Natural killer cell (primary cell): ENCODE data around the gene OXSR1. TPM values are rescaled to one million over a fixed set of nuclear protein-coding genes. Genes with fewer than 3 reads are reported as not detected.

Experiments used
- ATAC-seq, 3 donors: fragments of 150-1000 bp in 2 of 3; fragments of 200-7000 bp in 1 of 3; cut with Tn5 transposase; 1 replicate in 1 of 3; 2 replicates in 2 of 3; pipeline ENCODE4 v1.10.0; 2021; ENCODE audit warnings: mild to moderate bottlenecking in 2 of 3, moderate library complexity in 2 of 3
- DNase-seq, 2 donors: peaks; one replicate each; pipeline versions ENCODE4 v3.0.0 to v3.0.0-alpha.2; 2013 to 2021; ENCODE audit warnings: mixed read lengths in 1 of 2
- H3K27ac ChIP-seq: one replicate; pipeline ENCODE4 v1.5.1; 2013; ENCODE audit warnings: mild to moderate bottlenecking, low read length
- H3K27me3 ChIP-seq: one replicate; pipeline ENCODE4 v1.6.1; 2013; ENCODE audit warnings: low read length; ENCODE audit not compliant: control insufficient read depth, insufficient read depth
- H3K36me3 ChIP-seq: one replicate; pipeline ENCODE4 v1.6.1; 2013; ENCODE audit warnings: low read length; ENCODE audit not compliant: control insufficient read depth, insufficient read depth
- H3K4me1 ChIP-seq: one replicate; pipeline ENCODE4 v1.6.1; 2013; ENCODE audit warnings: low read length; ENCODE audit not compliant: control insufficient read depth, insufficient read depth
- H3K4me3 ChIP-seq: one replicate; pipeline ENCODE4 v1.5.1; 2013; ENCODE audit warnings: low read length
- H3K9me3 ChIP-seq: one replicate; pipeline ENCODE4 v1.6.1; 2013; ENCODE audit warnings: low read length; ENCODE audit not compliant: control insufficient read depth, insufficient read depth
- H3K27ac Mint-ChIP-seq, 2 donors: one replicate each; pipeline ENCODE4 v1.8.0; 2022; ENCODE audit warnings: mild to moderate bottlenecking in 2 of 2, mixed read lengths in 2 of 2, moderate library complexity in 1 of 2
- H3K27me3 Mint-ChIP-seq, 2 donors: one replicate each; pipeline ENCODE4 v1.8.0; 2022; ENCODE audit warnings: low read depth in 2 of 2, mixed read lengths in 2 of 2
- H3K36me3 Mint-ChIP-seq: one replicate; pipeline ENCODE4 v1.8.0; 2022; ENCODE audit warnings: mixed read lengths
- H3K4me1 Mint-ChIP-seq, 2 donors: one replicate each; pipeline ENCODE4 v1.8.0; 2022; ENCODE audit warnings: mixed read lengths in 2 of 2
- H3K4me3 Mint-ChIP-seq: one replicate; pipeline ENCODE4 v1.8.0; 2022; ENCODE audit warnings: mild to moderate bottlenecking, moderate library complexity, mixed read lengths
- H3K9me3 Mint-ChIP-seq, 2 donors: one replicate each; pipeline ENCODE4 v1.8.0; 2022; ENCODE audit warnings: mixed read lengths in 2 of 2
- WGBS: methylation state at CpG from one replicate; pipeline ENCODE4 v1.1.7; 2013; ENCODE audit warnings: missing lambda C conversion rate; ENCODE audit not compliant: insufficient coverage; 5-methylcytosine and 5-hydroxymethylcytosine counted together
- intact Hi-C: fragments of 100-400 bp; cut with micrococcal nuclease; formaldehyde crosslinking; loops from one replicate; pipeline ENCODE4 v1.14.2; 2022
- total RNA-seq, 4 donors: library from RNA; stranded (reverse); fragments of 120-200 nt in 1 of 4; gene quantifications; one replicate each; pipeline versions ENCODE4 v1.2.3 to v1.2.4, GENCODE V29; 2013 to 2022
- TF ChIP-seq, protein P1 (sequence below): fragments of 200-600 bp; IDR thresholded peaks from one replicate; pipeline ENCODE4 v1.8.0; 2022; ENCODE audit warnings: antibody characterized with exemption

The OXSR1 gene
- total RNA-seq, 3 donors from 2014 or later (not counting 1 experiment from before 2014, with no cell fraction given): 37.2 to 46.1 (median 44.0) TPM

DNA sequence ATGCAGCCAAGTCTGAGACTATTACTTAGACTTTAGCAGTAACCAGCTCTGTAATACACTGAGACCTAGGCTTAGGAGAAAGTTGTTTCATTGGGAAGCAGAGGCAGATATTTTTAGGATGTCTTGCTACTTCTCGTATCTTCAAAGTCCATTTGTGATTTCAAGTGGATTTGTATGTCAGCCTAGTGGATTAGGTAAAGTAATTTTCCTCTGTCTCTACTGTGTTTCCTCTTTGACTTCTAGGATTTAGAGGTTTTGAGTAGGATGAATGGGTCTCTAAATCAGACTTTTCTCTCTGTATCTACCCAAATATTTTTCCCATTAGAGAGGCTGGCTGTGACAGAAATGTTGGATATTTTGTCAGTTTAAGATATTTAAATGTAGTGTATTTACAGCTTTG is 46.8 kb downstream of the OXSR1 start:
- intact Hi-C loops: no loop called here
- H3K4me3 Mint-ChIP-seq: no peak overlapping the region
- H3K27me3 Mint-ChIP-seq: no peaks in the 10 kb centered on the region
- DNase-seq (no peak), ATAC-seq (no peak)
- H3K36me3 ChIP-seq: peaks cover 4% of the 10 kb centered on the region
- no peak overlapping the region for H3K4me3 ChIP-seq
- H3K9me3 Mint-ChIP-seq: no peaks in the 10 kb centered on the region
- no peaks in the 10 kb centered on the region for H3K9me3 ChIP-seq
- H3K4me1 ChIP-seq: peaks cover 4% of the 10 kb centered on the region
- H3K27ac Mint-ChIP-seq: no peak overlapping the region
- H3K36me3 Mint-ChIP-seq: no peaks in the 10 kb centered on the region
- WGBS: 100% methylated on average over 1 of the region's 1 CpG
- H3K4me1 Mint-ChIP-seq: peaks cover 57% of the 10 kb centered on the region in 2 donors
- no peak overlapping the region for H3K27ac ChIP-seq
- TF ChIP-seq, protein P1, sequence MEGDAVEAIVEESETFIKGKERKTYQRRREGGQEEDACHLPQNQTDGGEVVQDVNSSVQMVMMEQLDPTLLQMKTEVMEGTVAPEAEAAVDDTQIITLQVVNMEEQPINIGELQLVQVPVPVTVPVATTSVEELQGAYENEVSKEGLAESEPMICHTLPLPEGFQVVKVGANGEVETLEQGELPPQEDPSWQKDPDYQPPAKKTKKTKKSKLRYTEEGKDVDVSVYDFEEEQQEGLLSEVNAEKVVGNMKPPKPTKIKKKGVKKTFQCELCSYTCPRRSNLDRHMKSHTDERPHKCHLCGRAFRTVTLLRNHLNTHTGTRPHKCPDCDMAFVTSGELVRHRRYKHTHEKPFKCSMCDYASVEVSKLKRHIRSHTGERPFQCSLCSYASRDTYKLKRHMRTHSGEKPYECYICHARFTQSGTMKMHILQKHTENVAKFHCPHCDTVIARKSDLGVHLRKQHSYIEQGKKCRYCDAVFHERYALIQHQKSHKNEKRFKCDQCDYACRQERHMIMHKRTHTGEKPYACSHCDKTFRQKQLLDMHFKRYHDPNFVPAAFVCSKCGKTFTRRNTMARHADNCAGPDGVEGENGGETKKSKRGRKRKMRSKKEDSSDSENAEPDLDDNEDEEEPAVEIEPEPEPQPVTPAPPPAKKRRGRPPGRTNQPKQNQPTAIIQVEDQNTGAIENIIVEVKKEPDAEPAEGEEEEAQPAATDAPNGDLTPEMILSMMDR: no peak
- H3K27me3 ChIP-seq: no peaks in the 10 kb centered on the region

DNA sequence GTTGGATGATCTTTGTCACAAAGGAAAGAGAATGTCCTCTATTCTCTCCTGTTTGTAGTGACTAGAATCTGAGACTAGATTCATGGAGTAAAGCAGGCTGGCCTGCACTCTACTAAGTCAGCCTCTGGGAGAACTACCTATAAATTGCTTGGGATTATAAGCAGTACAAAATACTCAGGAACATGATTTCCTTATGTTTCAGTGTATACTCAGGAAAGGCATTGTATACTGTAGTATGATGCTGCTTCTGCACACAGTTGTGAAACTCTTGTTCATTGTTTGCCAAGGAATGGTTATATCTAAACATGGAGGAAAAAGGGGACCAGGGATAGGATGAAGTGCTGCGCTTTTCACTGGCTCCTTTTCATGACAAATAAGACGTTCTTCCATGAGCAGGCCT is 49.2 kb downstream of the OXSR1 start:
- DNase-seq: no peak
- TF ChIP-seq, protein P1: no peak
- Mint-ChIP-seq H3K4me3 (no peak overlapping the region), H3K27ac (no peak overlapping the region), H3K4me1 (peaks cover 42 to 43% of the 10 kb centered on the region in 2 donors), H3K36me3 (peaks cover 7% of the 10 kb centered on the region), H3K27me3 (no peaks in the 10 kb centered on the region), H3K9me3 (no peaks in the 10 kb centered on the region)
- Histone ChIP-seq H3K36me3 (peaks cover 4% of the 10 kb centered on the region), H3K27me3 (no peaks in the 10 kb centered on the region), H3K4me1 (peaks cover 4% of the 10 kb centered on the region), H3K27ac (no peak overlapping the region), H3K9me3 (no peaks in the 10 kb centered on the region), H3K4me3 (no peak overlapping the region)
- intact Hi-C loops: no loop called here
- ATAC-seq: no peak
- WGBS: no CpG with 5 or more reads among the region's 2 CpGs

DNA sequence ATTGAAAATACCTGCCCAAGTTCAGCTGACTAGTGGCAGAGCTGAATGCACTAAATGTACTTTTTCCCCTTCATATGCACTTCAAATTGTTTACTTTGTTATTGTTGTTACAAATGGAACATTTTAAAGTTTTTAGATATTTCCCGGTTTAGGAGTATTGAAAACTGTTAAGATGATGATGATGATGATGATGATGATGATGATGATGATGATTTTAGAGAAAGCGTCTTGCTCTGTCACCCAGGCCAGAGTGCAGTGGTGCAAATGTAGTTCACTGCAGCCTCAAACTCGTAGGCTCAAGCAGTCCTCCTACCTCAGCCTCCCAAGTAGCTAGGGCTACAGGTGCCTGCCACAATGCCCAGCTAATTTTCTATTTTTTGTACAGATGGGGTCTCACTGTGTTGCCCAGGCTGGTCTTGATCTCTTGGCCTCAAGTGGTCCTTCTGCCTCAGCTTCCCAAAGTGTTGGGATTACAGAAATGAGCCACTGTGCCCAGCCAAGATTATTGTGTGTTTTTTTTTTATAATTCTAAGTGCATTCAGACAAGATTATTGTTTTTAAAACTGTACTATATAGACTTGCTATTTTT is 54.4 kb downstream of the OXSR1 start:
- Mint-ChIP-seq H3K36me3 (peaks cover 14% of the 10 kb centered on the region), H3K27ac (no peak overlapping the region), H3K27me3 (no peaks in the 10 kb centered on the region), H3K4me1 (peaks cover 6 to 11% of the 10 kb centered on the region in 2 donors), H3K4me3 (no peak overlapping the region), H3K9me3 (no peaks in the 10 kb centered on the region)
- Histone ChIP-seq H3K27ac (no peak overlapping the region), H3K4me3 (no peak overlapping the region), H3K4me1 (no peaks in the 10 kb centered on the region), H3K9me3 (no peaks in the 10 kb centered on the region), H3K36me3 (peaks cover 26% of the 10 kb centered on the region), H3K27me3 (no peaks in the 10 kb centered on the region)
- 96% methylated on average over 3 of the region's 3 CpGs for WGBS
- intact Hi-C loops: no loop called here
- ATAC-seq (no peak), DNase-seq (no peak)
- TF ChIP-seq, protein P1: no peak

DNA sequence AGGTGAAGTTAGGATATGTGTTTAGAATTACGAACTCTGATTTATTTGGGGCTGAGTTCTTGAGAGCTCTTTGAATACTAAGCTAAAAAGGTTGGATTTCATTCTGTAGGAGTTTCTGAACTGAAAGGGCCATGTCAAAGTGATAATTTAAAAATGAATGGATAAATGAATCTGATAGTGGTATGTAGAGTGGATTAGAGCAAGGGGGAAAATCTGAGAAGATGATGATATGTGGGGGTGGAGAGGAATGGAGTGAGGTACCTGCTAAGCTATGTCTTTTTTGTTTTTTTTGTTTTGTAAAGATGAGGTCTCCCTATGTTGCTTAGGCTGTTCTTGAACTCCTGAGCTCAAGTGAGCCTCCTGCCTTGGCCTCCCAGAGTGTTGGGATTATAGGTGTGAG is 55.7 kb downstream of the OXSR1 start:
- peaks cover 0 to 5% of the 10 kb centered on the region in 2 donors for H3K4me1 Mint-ChIP-seq
- peaks cover 39% of the 10 kb centered on the region for H3K36me3 ChIP-seq
- TF ChIP-seq, protein P1: no peak
- no peak overlapping the region for H3K4me3 Mint-ChIP-seq
- no peaks in the 10 kb centered on the region for H3K9me3 ChIP-seq
- H3K27me3 ChIP-seq: no peaks in the 10 kb centered on the region
- H3K36me3 Mint-ChIP-seq: peaks cover 14% of the 10 kb centered on the region
- H3K27ac Mint-ChIP-seq: no peak overlapping the region
- DNase-seq: no peak
- no peaks in the 10 kb centered on the region for H3K9me3 Mint-ChIP-seq
- intact Hi-C loops: no loop called here
- H3K27ac ChIP-seq: no peak overlapping the region
- ATAC-seq: no peak
- no peaks in the 10 kb centered on the region for H3K4me1 ChIP-seq
- H3K4me3 ChIP-seq: no peak overlapping the region
- 100% methylated on average over 1 of the region's 1 CpG for WGBS
- H3K27me3 Mint-ChIP-seq: no peaks in the 10 kb centered on the region
